HG02943 (cell line): Measurements from ENCODE around the gene ETV6.

Experiments used
- ATAC-seq: cut with Tn5 transposase; IDR thresholded peaks from one replicate; pipeline ENCODE4 v1.9.1; 2021; ENCODE audit warnings: mild to moderate bottlenecking, low read depth, moderate library complexity; ENCODE audit not compliant: unreplicated experiment

Gene ETV6

GRCh38 chr12:11795192-11795912 lies 145.9 kb downstream of the ETV6 start:
- no peak for ATAC-seq

DNA sequence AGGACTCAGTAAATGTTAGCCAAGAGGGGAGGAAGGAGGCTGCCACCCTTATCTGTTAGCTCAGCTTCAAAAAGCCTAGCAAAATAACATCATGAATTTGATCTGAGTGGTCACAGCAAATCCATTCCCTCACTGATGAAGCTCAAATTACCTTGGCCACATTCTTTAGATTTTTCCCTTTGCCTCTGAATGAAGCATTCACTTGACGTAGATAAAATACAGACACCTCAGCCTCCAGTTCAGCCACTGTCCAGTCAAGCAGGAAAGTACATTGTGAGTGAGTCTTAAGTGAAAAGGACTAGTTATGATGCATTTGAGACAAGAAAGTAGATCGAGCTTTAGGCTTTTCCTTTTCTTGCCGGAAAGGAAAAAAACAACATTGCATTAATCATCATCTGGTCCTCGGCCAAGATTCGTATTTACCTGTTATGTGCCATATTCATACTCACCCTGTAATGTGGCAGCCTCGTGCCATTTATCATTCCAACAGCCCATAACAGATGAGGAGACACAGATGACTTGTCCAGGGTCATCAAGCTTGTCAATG lies 146.5 kb downstream of the ETV6 start:
- no peak for ATAC-seq

GRCh38 chr12:11797317-11797913 lies 147.9 kb downstream of the ETV6 start:
- ATAC-seq, result no peak

- no peak for ATAC-seq
Measured at GRCh38 chr12:11798006-11798708, 148.7 kb downstream of the ETV6 start.

- no peak for ATAC-seq
Measured at GRCh38 chr12:11798856-11799501, 149.5 kb downstream of the ETV6 start.

DNA sequence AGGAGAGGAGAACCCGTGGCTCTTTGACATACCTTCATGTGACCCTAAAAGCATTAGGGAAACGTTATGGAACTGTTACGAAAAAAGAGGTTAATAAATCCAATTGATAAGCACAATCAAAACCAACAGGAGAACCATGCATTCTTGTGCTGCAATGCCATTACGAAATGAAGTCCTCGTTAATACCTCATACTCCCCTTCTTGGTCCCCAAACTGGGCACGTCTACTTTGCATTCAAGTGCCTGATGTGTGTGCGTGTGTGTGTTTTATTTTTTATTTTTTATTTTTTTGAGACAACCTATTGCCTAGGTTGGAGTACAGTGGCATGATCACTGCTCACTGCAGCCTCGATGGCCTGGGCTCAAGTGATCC lies 150.0 kb downstream of the ETV6 start:
- no peak for ATAC-seq

DNA sequence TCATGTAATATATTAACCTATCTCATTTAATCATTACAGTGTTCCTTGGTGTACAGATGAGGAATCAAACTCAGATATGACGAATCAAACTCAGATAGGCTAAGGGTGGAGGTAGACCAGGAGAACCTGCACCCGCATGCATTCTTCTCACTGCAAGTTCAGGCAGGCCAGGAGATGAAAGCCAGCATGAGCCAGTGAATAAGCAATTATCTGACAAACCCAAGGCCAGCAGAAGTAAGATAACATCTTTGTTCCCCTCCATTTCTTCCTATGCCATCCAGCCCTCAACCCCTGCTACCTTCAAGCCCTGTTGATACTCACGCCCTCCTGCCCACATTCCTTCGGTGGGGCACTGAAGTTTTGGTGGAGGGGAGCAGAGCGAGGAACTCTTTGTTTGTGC lies 152.2 kb downstream of the ETV6 start:
- no peak for ATAC-seq

DNA sequence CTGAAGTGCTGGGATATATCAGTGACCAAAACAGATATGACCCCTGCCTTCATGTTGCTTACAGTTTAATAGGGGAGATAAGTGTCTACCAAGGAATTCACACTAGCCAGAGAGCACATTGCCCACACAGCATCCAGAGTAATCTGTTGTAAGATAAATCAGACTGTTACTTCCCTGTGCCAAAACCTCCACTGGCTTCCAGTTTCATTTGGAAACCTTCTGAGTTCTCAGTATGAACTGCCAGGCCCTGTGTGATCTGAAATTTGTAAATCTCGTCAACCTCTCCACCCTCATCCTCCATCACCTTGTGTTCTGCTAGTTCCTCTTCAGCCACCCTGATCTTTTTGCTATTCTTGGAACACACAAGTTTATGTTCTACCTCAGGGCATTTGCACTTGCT lies 154.7 kb downstream of the ETV6 start:
- no peak for ATAC-seq

- ATAC-seq, result no peak
Measured at GRCh38 chr12:11805043-11805442, 155.6 kb downstream of the ETV6 start.

- ATAC-seq, result no peak
Measured at GRCh38 chr12:11805680-11806079, 156.2 kb downstream of the ETV6 start.

GRCh38 chr12:11807458-11807857 lies 158.0 kb downstream of the ETV6 start:
- no peak for ATAC-seq

GRCh38 chr12:11808931-11809330 lies 159.5 kb downstream of the ETV6 start:
- ATAC-seq, result no peak

DNA sequence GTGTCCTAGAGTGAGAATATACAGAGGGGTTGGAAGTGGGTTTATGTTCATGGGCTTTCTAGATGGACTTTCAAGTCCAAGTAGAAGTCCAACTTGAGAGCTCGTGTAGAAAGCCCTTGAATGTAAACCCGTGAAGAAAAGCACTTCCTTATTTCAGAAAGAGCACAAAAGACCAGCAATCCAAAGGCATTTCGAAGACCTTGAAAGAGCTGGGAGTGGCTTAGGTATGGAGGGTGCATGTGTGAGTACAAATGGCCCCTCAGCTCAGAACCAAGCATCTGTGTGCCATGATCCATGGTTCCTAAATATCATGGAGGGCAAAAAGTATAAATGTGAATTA lies 160.7 kb downstream of the ETV6 start:
- no peak for ATAC-seq

- ATAC-seq, result no peak
Measured at GRCh38 chr12:11811008-11811407, 161.5 kb downstream of the ETV6 start.

DNA sequence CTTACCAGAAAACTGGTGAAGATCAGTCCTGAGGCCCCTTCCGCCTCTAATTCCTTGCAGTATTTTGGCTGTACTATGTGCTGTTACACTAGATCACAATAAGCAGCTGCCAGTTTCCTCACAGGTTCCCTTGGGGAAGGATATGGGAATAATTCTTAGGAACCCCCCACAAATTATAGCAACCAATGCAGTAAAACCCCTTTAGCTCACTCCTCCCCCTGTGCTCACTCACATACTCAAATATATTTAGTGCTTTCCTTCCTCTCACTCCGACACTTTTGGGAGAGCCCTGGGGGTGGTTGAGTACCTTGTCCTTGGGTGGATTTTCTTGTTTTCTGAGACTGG lies 162.7 kb downstream of the ETV6 start:
- peak; percentile 6 for ATAC-seq

GRCh38 chr12:11812586-11813437 lies 163.3 kb downstream of the ETV6 start:
- peak; percentile 56 for ATAC-seq

DNA sequence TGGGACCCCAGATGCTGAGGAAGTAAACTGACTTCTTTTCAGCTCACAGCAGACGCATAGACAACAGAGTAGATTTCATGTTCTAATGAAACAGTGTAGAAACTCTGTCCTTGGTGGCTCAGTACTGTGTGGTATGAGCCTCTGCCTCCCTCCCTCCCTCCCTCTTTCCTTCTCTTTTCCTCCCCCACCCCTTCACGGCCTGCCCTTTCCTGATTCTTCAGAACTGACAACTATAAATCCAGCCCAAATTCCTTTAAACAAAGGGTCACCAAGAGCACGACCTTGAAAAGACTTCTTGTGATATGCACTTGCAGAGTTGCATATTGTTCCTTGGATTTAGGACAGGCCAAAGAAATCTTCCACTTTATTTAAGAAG lies 164.0 kb downstream of the ETV6 start:
- ATAC-seq, result no peak

DNA sequence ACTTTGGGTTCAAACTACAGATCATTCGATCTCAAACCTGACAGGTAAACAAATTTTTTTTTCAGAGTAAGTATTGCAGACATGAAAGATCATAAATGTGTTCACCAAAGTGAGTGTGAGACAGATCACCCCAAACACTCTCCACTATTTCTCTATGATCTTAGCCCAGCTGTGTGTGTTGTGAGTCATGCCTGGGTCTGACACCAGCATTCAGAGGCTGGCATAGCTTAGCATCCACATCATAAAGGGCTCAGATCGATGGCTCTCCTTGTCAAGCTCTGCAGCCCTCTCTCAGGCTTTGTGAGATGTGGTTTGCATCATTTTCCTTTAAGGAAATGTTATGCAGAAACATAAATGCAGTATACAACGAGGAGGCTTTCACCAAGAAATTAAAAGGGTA lies 164.9 kb downstream of the ETV6 start:
- no peak for ATAC-seq

DNA sequence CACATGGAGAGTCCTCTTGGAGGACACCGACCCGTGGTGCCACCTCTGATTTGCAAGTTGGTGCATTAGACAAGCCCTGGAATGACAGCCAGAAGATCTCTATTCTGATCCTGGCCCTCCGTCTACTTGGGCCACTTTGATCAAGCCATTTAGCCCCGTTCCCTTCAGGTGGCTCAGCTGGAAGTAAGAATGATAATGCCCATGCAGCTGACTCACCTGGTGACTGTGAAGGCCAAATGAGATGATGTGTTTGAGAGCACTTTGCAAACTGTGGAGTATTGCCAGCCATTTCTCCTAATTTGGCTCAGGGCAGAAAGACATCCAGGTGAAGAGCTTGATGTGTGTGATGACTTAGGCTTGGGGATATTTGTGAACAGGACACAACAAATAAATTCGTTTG lies 165.9 kb downstream of the ETV6 start:
- ATAC-seq, result no peak

DNA sequence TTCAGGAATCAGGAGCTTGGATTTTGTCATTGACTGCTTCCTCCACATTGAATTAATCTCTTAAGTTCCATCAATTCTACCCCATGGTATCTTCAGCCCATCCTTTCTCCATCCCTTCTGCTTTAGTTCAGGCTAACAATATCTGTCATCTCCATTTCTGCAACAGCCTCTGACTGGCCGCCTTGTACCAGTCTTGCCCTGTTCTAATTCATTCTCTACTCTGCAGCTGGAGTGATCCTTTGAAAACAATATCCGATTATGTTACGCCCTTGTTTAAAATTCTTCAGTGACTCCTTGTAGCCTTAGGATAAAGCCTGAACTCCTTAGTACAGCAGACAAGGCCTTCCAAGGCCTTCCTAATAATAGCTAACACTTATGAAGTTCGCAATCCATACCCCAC lies 170.2 kb downstream of the ETV6 start:
- ATAC-seq, result no peak

DNA sequence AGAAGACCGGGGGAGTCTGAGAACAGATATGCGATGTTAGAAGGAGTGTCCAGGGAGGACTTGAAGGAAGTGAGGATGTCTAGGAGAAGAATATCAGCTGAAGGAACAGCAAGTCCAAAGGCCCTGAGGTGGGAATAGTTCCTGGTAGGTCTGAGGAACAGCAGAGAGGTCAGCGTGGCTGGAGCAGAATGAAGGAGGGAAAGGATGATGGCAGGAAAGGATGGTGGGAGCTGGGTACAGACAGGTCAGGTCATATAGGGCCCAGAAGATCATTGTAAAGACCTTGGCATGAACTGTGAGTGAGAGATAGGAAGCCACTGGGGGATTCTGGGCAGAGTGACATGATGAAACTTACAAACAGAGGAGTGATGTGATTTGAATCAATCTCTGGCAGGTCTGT lies 171.0 kb downstream of the ETV6 start:
- ATAC-seq, result no peak
